ENCODE results near the gene ZNF77.
"Not testable (repeated sequence)": the region's sequence is repeated elsewhere in the genome, so short reads cannot be mapped to it uniquely, and the experiment has no call there.

Gene ZNF77

GRCh38 chr19:2973229-2973628, 28.5 kb upstream of the ZNF77 start:
- no peak for FAIRE-seq
- no peak for DNase-seq (ENCODE audit: extremely low spot score, insufficient read length, low read depth)

DNA sequence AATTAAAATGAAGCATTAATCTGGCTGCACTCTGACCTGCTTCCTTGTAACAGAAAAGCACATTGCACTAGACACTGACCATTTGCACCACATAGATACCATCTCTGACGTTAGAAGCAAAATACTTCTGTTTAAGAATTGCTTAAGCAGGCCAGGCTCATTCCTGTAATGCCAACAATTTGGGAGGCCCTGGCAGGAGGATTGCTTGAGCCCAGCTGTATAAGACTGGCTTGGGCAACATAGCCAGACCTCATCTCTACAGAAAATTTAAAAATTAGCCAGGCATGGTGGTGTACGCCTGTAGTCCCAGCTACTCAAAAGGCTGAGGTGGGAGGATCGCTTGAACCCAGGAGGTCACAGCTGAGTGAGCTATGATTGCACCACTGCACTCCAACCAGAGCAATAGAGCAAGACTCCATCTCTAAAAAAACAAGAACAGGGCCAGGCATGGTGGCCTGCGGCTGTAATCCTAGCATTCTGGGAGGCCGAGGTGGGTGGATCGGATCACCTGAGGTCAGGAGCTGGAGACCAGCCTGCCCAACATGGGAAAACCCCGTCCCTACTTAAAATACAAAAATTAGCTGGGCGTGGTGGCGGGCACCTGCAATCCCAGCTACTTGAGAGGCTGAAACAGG, 25.5 kb upstream of the ZNF77 start:
- DNase-seq (ENCODE audit: extremely low spot score, insufficient read length, low read depth): no peak
- FAIRE-seq: no peak

DNA sequence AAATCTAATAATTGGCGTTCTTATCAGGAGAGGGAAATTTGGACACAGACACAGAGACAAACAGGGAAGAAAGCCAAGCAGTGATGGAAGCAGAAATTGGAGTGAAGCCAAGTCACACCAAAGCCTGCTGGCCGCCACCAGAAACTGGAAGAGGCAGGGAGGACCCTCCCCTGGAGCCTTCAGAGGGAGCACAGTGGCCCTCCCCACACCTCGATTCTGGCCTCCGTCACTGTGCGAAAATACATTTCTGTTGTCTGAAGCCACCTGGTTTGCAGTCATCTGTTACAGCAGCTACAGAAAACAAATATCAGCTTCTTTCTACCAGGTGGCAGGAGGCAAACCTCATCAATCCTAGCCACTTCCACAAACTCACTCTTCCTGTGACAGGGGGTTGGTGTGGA, 24.3 kb upstream of the ZNF77 start:
- no peak for DNase-seq (ENCODE audit: extremely low spot score, insufficient read length, low read depth)
- FAIRE-seq: no peak

GRCh38 chr19:2967972-2968371, 23.2 kb upstream of the ZNF77 start:
- FAIRE-seq: no peak
- DNase-seq (ENCODE audit: extremely low spot score, insufficient read length, low read depth): no peak

- FAIRE-seq: no peak
- DNase-seq (ENCODE audit: extremely low spot score, insufficient read length, low read depth): no peak
Observed at GRCh38 chr19:2964874-2965273, 20.1 kb upstream of the ZNF77 start.

DNA sequence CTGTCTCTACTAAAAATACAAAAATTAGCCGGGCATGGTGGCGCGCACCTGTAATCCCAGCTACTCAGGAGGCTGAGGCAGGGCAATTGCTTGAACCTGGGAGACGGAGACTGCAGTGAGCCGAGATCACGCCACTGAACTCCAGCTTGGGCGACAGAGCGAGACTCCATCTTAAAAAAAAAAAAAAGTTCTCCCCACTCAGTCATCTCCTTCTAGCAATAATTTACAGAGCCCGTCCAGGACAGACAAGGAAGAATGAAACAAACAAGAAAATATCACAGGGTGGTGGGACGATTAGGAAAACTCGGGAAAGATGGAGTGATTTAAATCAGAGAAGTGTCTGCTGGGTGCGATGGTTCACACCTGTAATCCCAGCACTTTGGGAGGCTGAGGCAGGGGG, 18.9 kb upstream of the ZNF77 start:
- FAIRE-seq: not testable (repeated sequence)

DNA sequence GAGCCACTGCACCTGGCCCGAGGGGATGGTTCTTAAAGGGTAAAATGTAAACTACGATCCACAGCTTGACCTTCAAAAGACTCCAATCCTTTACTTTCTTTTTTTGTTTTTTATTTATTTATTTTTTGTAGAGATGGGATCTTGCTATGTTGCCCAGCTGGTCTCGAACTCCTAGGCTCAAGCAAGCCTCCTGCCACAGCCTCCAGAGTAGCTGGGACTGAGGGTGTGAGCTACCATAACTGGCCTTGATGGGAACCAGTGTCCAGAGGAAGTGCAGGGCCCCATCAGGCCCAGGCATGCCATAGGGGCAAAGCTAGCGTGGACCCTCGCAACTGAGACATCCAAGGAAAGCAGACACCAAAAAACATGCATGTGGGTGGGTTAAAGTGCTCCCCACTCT, 18.4 kb upstream of the ZNF77 start:
- FAIRE-seq (no peak), DNase-seq (ENCODE audit: extremely low spot score, insufficient read length, low read depth) (no peak)

More for the DNA sequence above, 18.9 kb upstream of the ZNF77 start:
- DNase-seq (ENCODE audit: extremely low spot score, insufficient read length, low read depth): not testable (repeated sequence)

GRCh38 chr19:2962018-2962670, 17.4 kb upstream of the ZNF77 start:
- FAIRE-seq: peak; percentile 96
- DNase-seq (ENCODE audit: extremely low spot score, insufficient read length, low read depth): peak; percentile 62

GRCh38 chr19:2960120-2960519, 15.3 kb upstream of the ZNF77 start:
- no peak for FAIRE-seq
- DNase-seq (ENCODE audit: extremely low spot score, insufficient read length, low read depth): no peak

GRCh38 chr19:2957160-2957559, 12.4 kb upstream of the ZNF77 start:
- FAIRE-seq: no peak
- DNase-seq (ENCODE audit: extremely low spot score, insufficient read length, low read depth): no peak

DNA sequence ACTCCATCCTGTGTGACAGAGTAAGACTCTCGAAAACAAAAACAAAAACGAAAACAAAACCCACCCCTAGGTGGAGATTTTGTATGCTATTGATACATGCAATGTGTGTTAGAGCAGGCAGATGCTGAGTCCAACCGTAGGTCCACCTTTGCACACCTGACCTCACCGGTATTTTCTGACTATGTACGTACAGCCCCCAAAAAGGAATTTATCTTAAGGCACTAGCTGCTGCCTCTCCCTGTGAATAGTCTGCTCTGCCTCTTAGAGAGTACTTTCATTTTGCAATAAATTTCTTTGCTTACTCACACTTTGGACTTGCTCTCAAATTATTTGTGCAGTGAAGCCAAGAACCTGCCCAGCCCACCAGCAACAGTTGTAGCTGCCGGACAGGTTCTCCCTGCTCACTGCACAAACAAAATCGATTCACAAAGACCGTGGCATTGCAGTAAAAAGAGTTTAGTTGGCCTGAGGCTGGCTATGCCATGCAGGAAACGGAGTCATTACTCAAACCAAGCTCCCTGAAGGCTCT, 8.2 kb upstream of the ZNF77 start:
- DNase-seq (ENCODE audit: extremely low spot score, insufficient read length, low read depth): no peak

DNA sequence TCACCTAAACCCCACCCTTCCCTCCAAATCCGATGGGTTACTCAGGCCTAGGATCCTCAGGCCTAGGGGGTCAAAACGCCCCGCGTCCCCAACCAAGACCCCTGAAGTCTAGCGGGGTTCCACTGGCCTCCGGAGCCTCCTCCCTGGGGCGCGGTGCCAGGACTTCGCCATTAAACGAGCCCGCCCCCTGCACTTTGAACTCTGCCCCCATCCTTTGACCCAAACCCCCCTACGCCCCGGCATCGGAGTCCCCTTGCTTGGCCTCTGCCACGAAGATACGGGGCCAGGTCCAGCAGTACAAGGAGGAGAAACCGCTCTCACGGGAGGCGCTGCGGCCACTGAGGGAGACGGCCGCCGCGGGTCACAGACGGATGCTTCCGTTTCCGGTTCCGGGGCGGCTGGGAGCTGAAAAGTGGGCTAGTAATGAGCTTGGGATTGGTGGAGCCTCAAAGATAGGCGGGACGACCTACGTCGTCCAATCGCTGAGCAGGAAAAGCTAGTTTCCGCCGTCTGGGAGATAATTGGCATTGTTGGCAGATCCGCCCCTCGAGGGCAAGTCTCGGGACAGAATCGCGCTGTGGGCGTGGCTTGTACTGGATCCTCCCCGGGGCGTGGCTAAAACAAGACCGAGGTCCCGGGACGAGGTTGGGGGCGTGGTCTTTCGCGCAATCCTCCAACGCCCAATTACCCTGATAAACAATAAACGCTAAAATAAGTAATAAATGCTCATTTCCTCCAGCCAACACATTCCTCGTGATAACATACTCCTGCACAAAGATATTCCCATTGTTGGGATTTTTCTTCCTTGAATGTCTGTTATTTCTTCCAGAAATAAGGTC, 5.7 kb upstream of the ZNF77 start:
- FAIRE-seq: peak; percentile 100
- peak; percentile 93 for DNase-seq (ENCODE audit: extremely low spot score, insufficient read length, low read depth)

More for the DNA sequence above, 8.2 kb upstream of the ZNF77 start:
- FAIRE-seq: no peak

DNA sequence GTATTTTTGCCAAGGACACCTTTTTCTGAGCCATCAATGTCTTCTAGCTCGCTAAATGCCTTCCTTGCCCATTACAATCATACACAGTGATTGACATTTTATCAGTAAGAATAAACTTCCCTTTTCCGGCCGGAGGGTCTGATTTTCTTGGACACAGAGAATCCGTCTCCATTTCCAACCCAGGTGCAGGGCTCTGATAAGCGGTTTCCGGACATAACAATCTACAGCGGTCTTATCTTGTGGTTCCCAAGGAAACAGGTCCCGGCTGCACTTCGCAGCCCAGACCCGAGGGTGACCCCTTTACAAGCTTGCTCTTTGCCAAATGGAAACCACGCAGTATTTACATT, 5.1 kb upstream of the ZNF77 start:
- no peak for DNase-seq (ENCODE audit: extremely low spot score, insufficient read length, low read depth)
- FAIRE-seq: no peak

GRCh38 chr19:2945575-2946184, 909 bp upstream of the ZNF77 start:
- no peak for DNase-seq (ENCODE audit: extremely low spot score, insufficient read length, low read depth)
- FAIRE-seq: no peak

DNA sequence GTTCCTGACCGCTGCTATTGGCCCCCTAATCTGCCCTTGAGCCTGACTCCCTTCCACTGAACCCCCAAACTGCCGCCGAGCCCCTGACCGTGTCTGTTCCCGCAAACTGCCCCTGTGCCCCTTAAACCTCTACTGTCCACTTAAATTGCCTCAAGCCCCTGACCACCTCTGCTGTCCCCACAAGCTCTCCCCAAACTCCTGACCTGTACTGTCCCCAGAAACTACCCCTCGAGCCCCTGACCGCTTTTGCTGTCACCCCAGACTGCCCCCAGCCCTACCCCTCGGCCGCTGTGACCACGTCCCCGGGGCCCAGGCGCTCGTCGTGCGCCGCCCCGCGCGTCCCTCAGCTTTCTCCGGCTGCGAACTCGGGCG, 382 bp downstream of the ZNF77 start:
- FAIRE-seq (no peak), DNase-seq (ENCODE audit: extremely low spot score, insufficient read length, low read depth) (no peak)

- no peak for FAIRE-seq
- no peak for DNase-seq (ENCODE audit: extremely low spot score, insufficient read length, low read depth)
Observed at GRCh38 chr19:2942928-2943640, 1.7 kb downstream of the ZNF77 start.

- DNase-seq (ENCODE audit: extremely low spot score, insufficient read length, low read depth): not testable (repeated sequence)
Observed at GRCh38 chr19:2935863-2936262, 8.9 kb downstream of the ZNF77 start.

GRCh38 chr19:2933490-2933910, 11.3 kb downstream of the ZNF77 start:
- DNase-seq (ENCODE audit: extremely low spot score, insufficient read length, low read depth) (no peak), FAIRE-seq (no peak)

More at GRCh38 chr19:2935863-2936262, 8.9 kb downstream of the ZNF77 start:
- FAIRE-seq: not testable (repeated sequence)

DNA sequence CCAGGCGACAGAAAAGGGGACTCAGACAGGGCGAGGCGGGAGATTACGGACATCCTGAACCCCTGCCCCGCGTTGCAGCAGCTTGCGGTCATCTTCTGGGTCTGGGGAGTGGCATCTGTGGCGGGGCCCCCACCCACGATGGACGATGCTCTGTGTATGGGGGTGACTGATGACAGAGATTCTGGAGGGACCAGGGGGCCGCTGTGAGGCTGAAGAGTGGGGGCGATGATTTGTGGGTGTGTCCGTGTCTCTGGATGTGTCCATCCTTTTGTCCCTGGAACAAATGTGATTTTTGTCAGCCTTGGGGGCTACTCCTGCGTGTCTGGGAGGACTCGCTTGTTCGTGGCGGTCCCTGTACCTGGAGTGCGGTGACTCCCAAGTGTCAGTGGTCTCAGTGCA, 17.7 kb downstream of the ZNF77 start:
- DNase-seq (ENCODE audit: extremely low spot score, insufficient read length, low read depth) (no peak), FAIRE-seq (no peak)

All from GM18507 (cell line).